WI38 (cell line): ENCODE data around the gene ADAT3.

Experiments
- H3K4me3 ChIP-seq: 2 replicates; pipeline ENCODE4 v1.5.1; 2011; ENCODE audit warnings: low read depth, mild to moderate bottlenecking, control low read depth, low read length
- TF ChIP-seq, protein P1 (sequence below): IDR thresholded peaks from 2 replicates; pipeline ENCODE4 v1.5.1; 2012; ENCODE audit warnings: low read depth, mild to moderate bottlenecking, control low read depth, low read length

Gene ADAT3

DNA sequence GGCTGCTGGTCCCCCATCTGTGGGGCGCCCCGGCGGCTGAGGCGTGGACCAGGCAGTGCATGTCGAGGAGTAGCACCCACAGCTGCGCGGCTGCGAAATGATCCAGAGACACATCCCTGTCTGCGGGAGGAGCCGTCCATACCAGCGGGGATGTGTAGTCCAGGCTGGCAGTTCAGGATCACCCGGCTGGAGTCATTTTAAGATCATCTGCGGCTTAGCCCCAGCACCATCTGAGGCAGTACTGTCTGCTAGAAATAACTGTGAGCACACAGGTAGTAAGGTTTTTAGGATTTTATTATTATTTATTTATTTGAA, 3.1 kb downstream of the ADAT3 start:
- H3K4me3 ChIP-seq, result no peak overlapping the region
- TF ChIP-seq, protein P1, sequence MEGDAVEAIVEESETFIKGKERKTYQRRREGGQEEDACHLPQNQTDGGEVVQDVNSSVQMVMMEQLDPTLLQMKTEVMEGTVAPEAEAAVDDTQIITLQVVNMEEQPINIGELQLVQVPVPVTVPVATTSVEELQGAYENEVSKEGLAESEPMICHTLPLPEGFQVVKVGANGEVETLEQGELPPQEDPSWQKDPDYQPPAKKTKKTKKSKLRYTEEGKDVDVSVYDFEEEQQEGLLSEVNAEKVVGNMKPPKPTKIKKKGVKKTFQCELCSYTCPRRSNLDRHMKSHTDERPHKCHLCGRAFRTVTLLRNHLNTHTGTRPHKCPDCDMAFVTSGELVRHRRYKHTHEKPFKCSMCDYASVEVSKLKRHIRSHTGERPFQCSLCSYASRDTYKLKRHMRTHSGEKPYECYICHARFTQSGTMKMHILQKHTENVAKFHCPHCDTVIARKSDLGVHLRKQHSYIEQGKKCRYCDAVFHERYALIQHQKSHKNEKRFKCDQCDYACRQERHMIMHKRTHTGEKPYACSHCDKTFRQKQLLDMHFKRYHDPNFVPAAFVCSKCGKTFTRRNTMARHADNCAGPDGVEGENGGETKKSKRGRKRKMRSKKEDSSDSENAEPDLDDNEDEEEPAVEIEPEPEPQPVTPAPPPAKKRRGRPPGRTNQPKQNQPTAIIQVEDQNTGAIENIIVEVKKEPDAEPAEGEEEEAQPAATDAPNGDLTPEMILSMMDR, result no peak

GRCh38 chr19:1909761-1910080, 4.5 kb downstream of the ADAT3 start:
- H3K4me3 ChIP-seq, result no peak overlapping the region
- TF ChIP-seq, protein P1, result no peak

DNA sequence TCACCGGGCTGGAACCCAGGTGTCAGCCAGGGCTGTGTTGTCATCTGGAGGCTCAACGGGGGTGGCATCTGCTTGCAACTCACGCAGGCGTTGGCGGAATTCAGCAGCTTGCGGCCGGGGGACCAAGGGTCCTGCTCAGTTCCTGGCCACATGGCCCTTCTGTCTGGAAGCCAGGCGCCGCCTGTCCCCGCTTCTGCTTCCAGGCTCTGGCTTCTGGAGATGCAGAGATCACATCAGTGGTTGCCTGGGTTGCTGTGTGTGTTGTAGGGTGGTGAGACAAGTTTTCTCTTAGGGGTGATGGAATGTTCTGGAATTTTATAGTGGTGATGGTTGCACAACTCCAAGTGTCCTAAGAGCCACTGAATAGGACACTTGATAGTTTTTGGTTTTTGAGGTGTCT, 5.0 kb downstream of the ADAT3 start:
- no peak overlapping the region for H3K4me3 ChIP-seq
- TF ChIP-seq, protein P1, result no peak

- TF ChIP-seq, protein P1, result no peak
- no peak overlapping the region for H3K4me3 ChIP-seq
Measured at GRCh38 chr19:1911098-1911497, 5.9 kb downstream of the ADAT3 start.

- TF ChIP-seq, protein P1, result no peak
- no peak overlapping the region for H3K4me3 ChIP-seq
Measured at GRCh38 chr19:1911995-1912394, 6.8 kb downstream of the ADAT3 start.

DNA sequence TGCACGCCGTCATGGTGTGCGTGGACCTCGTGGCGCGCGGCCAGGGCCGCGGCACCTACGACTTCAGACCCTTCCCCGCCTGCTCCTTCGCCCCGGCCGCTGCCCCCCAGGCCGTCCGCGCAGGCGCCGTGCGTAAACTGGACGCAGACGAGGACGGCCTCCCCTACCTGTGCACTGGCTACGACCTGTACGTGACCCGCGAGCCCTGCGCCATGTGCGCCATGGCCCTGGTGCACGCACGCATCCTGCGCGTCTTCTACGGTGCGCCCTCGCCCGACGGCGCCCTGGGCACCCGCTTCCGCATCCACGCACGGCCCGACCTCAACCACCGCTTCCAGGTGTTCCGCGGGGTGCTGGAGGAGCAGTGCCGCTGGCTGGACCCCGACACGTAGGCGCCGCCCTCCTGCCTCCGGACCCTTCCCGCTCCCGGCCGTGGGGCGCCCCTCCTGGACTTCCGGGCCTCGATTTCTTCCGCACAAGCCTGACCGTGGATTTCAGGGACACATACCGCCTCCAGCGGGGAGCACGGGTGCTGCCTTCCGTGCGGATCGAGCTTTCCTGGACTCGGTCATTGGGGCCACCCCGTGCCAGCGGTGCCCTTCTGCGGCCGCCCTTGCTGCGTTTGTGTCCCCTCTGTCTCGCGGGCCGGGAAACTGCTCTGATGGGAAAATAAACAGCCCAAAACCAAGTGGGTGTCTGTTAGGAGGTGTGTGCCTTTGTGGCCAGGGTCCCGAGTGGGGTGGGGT, 7.7 kb downstream of the ADAT3 start:
- H3K4me3 ChIP-seq, result no peak overlapping the region
- TF ChIP-seq, protein P1, result no peak

GRCh38 chr19:1913781-1914577, 8.8 kb downstream of the ADAT3 start:
- no peak overlapping the region for H3K4me3 ChIP-seq
- TF ChIP-seq, protein P1, result no peak
